COR-L47 (cell line): ENCODE data around the gene KCNJ1.

Experiments used
- DNase-seq: peaks from one replicate; lab custom pipeline; 2025; lab: John Stamatoyannopoulos, UW

The KCNJ1 gene

GRCh38 chr11:128882451-128882850 lies 15.4 kb upstream of the KCNJ1 start:
- no peak for DNase-seq

- peak; percentile 80 for DNase-seq
Observed at GRCh38 chr11:128881221-128881620, 14.1 kb upstream of the KCNJ1 start.

GRCh38 chr11:128879817-128880216 lies 12.7 kb upstream of the KCNJ1 start:
- DNase-seq = no peak

GRCh38 chr11:128878455-128878854 lies 11.4 kb upstream of the KCNJ1 start:
- DNase-seq = no peak

GRCh38 chr11:128877726-128878125 lies 10.6 kb upstream of the KCNJ1 start:
- DNase-seq = no peak

- no peak for DNase-seq
Observed at GRCh38 chr11:128876133-128876650, 9.1 kb upstream of the KCNJ1 start.

GRCh38 chr11:128874427-128874826 lies 7.3 kb upstream of the KCNJ1 start:
- DNase-seq = no peak

- DNase-seq = no peak
Observed at GRCh38 chr11:128872594-128872993, 5.5 kb upstream of the KCNJ1 start.

- DNase-seq = no peak
Observed at GRCh38 chr11:128872094-128872493, 5.0 kb upstream of the KCNJ1 start.

GRCh38 chr11:128871168-128871610 lies 4.1 kb upstream of the KCNJ1 start:
- DNase-seq = no peak

GRCh38 chr11:128868841-128869671 lies 2.0 kb upstream of the KCNJ1 start:
- DNase-seq = no peak

- no peak for DNase-seq
Observed at GRCh38 chr11:128865490-128865889, 1.6 kb downstream of the KCNJ1 start.

GRCh38 chr11:128862908-128863660 lies 4.0 kb downstream of the KCNJ1 start:
- DNase-seq = no peak

- no peak for DNase-seq
Observed at GRCh38 chr11:128862406-128862805, 4.7 kb downstream of the KCNJ1 start.

- DNase-seq = no peak
Observed at GRCh38 chr11:128860571-128861361, 6.3 kb downstream of the KCNJ1 start.

- no peak for DNase-seq
Observed at GRCh38 chr11:128859563-128860441, 7.3 kb downstream of the KCNJ1 start.

- DNase-seq = no peak
Observed at GRCh38 chr11:128857341-128857740, 9.8 kb downstream of the KCNJ1 start.

- DNase-seq = no peak
Observed at GRCh38 chr11:128856241-128856640, 10.9 kb downstream of the KCNJ1 start.

- DNase-seq = no peak
Observed at GRCh38 chr11:128854841-128855240, 12.3 kb downstream of the KCNJ1 start.

- DNase-seq = no peak
Observed at GRCh38 chr11:128853559-128853958, 13.5 kb downstream of the KCNJ1 start.
